Measurements from ENCODE around the gene RAN.
"Not testable (repeated sequence)": the region's sequence is repeated elsewhere in the genome, so short reads cannot be mapped to it uniquely, and the experiment has no call there.

RAN gene

DNA sequence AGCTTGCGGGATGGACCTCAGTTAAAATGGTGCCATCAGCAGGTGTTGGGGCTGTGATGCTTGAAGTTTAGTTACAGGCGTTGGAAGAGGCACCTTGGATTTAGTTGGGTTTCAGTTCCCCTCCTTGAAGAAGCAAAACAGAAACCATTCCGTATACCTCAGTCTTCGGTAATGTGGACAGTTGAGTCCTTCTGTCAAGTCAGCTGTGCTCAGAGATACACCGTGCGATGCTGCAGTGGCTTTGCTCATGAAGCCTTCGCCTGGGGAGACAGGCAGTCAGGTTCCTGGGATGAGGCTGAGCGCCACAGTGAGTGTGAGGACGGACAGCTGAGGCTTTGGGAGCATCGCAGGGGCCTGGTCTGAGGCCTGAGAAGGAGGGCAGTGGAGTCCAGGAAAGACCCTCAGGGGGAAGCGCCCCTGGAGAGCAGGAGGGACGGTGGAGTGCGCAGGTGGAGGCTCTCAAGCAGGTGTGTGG is 7.4 kb downstream of the RAN start:
- DNase-seq, result no peak

DNA sequence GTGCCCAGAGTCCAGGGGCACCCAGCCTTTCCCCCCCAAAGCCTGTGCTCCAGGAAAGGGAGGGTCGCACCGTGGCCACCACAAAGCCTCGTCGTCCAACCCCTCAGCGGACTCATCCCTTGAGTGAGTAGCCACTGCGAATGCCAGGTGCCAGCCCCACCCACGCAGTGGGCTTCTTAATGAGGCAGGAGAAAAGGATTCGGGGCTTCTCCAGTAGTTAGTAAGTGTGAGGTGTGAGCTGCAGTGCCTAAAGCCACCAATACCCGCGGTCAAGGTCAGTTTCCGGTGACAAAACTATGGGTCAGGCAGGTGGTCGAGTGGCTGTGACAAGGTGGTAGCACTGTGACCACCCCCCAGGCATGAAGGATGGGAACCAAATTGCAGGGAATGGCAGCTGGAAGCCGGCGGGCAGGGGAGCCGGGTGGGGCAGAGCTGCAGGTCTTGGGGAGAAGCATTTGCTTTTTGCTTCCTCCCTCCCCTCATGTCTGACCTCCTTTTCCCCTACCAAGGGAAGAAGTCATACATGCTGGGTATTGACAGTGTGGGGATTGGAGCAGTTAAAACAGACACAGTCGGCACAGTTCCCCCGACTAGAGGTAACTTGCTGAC is 8.0 kb downstream of the RAN start:
- DNase-seq, result no peak

DNA sequence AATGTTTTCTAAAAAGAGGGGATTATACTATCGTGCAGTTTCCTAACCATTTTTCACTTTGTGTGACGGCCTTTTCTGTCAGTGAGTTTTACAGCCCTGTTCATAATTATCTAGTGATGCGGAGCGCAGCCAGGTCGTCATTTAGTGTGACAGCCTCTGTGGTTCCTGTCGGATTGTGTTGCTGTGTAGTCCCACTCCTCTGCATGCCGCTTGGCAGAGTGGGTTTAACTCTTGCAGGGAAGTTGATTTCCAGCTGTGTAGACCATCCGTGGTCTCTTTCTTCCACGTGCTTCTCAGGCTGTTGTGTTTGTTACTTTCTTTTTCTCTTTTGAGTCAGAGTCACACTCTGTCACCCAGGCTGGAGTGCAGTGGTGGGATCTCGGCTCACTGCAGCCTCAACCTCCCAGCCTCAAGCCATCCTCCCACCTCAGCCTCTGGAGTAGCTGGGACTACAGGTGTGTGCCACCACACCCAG is 8.6 kb downstream of the RAN start:
- no peak for DNase-seq

DNA sequence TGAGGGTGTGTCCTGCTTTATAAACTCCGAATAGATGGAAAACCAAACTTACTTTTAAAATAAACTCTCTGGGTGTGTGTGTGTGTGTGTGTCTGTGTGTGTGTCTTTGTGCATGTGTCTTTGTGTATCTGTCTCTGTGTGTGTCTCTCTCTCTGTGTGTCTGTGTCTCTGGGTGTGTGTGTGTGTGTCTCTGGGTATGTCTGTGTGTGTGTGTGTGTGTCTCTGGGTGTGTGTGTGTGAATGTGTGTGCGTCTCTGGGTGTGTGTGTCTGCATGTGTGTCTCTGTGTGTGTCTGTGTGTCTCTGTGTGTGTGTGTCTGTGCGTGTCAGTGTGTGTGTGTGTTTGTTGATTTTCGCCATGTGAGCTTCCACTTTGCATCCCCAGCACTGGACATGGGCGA is 9.2 kb downstream of the RAN start:
- DNase-seq, result no peak

DNA sequence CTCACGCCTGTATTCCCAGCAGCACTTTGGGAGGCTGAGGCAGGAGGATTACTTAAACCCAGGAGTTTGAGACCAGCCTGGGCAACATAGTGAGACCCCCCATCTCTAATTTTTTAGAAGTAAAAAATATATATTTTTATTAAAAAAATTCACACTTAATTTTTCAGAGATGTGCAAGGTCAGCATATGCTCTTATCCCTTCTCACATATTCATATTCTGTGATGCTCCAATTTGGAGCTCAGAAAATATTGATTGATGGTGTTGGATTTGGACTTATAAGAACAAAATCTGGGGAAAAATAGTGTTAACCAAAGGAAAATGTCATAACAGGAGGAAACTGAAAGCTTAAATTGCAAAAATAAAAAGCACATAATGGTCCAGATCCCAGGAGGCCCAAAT is 9.7 kb downstream of the RAN start:
- DNase-seq, result no peak

DNA sequence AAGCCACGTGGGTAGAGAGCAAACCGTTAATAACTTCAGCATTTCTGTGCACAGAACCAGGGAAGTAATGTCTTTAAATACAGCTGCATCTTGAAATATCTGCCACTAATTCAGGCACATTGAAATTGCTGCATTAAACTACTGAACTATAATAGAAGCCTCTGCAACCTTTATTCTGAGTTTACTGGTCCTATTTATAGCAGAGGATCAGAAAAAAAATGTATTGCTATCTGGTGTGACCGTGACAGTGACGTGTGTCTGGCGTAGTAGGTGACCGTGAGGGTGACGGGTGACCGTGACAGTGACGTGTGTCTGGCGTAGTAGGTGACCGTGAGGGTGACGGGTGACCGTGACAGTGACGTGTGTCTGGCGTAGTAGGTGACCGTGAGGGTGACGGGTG is 15.3 kb downstream of the RAN start:
- DNase-seq, result not testable (repeated sequence)

DNA sequence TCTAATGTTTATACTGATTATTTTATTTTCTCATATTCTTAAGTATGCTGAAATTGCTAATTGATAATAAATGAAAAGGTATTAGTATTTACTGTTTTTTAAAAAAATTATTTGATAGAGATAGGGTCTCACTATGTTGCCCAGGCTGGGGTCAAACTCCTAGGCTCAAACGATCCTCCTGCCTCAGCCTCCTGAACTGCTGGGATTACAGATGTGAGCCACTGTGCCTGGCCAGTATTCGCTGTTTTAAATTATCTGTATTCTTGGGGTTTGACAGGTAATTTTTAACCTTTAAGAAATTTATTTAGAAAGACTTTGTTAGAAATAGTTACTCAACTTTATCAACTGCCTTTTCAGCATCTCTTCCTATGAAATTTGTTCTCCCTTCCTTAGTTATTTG is 32.2 kb downstream of the RAN start:
- no peak for DNase-seq

DNA sequence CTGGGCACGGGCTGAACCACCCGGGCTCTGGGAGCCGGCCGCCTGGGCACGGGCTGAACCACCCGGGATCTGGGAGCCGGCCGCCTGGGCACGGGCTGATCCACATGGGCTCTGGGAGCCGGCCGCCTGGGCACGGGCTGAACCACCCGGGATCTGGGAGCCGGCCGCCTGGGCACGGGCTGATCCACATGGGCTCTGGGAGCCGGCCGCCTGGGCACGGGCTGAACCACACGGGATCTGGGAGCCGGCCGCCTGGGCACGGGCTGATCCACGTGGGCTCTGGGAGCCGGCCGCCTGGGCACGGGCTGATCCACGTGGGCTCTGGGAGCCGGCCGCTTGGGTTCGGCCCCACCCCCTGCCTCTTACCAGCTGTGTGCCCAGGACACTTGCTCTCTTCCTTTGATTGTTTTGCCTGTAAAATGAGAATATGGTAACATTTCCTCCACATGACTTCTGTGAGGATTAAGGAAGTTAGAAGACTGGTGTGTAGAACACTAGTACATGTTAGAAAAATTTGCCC is 33.1 kb downstream of the RAN start:
- DNase-seq, result not testable (repeated sequence)

DNA sequence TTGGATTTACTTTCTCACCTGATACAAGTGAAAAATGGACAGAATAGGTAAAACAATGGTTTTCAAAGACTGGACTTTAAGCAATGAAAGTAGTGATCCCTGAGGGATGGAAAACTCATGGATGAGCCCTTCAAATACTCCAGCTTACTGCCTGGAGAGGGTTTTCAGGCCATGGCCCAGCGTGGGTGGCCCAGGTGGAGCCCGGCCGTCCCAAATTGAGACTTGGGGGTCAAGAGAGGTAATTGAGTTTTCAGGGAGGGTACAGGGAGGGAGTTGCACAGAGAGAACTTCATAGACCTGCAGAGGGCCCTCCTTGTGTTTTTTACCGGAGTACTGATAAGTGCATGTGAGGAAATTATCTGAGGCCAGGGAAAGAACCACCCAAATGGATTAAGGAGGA is 37.2 kb downstream of the RAN start:
- DNase-seq, result no peak

DNA sequence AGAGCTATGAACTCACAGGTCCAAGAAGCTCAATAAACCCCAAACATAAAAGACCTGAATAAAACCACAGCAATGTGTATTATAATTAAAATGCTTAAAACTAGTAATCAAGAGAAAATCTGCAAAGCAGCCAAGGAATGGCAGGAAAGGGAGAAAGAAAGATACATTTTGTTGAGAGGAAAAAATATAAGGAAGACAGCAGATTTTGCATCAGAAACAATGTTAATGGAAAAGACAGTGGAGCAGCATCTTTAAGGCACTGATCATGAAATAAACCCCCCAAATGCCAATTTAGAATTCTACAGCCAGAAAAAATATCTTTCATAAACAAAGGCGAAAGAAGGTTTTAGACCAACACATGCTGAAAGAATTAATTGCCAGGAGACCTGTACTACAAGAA is 39.3 kb downstream of the RAN start:
- DNase-seq, result no peak

DNA sequence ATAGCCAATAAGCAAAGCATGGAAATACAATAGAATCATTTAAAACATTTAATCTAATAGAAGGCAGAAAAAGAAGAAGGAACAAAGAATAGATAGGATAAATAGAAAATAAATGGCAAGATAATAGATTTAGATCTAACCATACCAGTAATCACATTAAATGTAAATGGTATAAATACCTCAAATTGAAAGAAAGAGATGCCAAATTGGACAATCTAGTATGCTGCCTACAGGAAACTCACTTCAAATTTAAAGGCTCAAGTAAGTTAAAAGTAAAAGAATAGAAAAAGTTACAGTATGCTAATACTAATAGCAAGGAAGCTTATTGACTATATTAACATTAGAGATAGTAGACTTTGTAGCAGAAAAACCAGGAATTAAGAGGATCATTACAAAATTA is 40.1 kb downstream of the RAN start:
- no peak for DNase-seq

DNA sequence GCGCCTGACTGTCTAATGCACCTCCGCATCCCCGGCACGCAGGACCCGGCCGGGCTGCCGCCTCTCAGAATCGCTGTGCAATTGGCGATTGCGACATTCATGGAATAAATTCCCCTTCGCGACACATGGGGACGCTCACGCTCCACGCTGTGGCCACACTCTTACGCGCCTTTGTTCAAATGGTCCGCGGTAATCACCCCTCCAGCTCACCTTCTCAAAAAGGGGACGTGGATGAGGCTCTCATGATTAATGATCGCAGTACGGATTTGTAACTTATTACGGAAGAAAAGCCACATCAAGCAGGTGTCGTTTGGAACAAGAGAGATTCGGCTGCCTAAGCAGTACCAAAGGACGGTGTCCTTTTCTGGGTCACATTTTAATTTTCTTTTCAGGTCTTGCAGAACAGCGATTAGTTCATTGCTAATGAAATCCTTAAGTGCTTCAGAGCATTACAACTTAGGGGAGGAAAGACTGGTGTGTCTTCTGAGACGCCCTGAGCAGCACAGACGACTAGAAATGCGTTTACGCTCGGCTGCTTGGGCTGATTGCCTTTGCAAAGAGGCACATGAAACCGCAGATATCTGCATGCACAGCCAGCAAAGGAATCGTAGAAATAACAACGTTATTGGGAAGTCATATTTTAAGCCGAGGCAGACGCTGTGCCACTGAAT is 44.5 kb downstream of the RAN start:
- peak; percentile 78 for DNase-seq

DNA sequence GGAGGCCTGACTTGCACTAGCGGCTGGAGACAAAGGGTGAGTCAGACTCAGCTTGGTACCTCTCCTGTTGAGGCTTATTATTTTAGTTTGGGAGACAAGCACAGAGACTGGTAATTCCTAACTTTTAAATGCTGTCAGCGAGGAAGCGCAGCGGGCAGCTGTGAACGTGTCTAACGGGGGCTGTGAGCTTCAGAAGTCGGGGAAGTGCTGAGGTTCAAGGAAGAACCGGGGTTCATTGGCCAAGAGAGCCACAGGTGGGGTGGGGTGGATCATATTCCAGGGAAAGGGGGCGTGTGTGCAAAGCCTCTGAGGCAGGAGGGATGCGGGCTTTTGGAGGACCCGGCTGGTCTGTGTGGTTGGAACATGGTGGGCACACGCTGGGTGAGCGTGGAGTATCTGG is 45.7 kb downstream of the RAN start:
- DNase-seq, result no peak

DNA sequence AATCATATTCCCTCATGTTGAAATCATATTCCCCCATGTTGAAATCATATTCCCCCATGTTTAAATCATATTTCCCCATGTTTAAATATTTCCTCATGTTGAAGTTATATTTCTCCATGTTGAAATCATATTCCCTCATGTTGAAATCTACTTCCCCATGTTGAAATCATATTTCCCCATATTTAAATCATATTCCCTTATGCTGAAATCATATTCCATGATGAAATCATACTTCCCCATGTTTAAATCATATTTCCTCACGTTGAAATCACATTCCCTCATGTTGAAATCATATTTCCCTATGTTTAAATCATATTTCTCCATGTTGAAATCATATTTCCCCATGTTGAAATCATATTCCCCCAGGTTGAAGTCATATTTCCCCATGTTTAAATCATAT is 47.2 kb downstream of the RAN start:
- DNase-seq, result no peak

DNA sequence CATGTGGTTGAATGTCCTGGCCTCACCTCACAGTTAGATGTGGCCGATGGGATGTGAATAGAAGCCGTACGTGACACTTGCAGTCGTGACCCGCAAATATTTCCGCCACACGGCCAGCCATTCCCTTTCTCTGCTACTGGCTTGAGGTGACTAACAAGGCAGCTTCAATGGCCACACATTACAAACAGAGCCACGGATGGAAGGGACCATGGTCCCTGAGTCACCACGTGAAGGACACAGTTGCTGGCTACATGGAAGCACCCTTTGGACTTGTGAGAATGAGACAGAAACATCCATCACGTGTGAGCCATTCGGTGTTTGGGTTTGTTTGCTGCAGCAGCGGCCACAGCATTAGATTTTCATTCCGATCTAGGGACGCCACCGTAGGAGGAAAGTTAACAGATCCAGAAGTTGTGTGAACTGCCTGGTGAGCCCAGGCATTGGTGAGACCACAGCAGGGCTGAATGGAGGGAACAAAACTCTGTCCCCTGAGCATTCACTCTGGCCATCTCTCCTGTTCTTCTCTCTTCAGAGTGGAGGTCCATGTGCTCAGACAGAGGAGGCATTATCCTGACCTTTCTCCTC is 48.3 kb downstream of the RAN start:
- no peak for DNase-seq

DNA sequence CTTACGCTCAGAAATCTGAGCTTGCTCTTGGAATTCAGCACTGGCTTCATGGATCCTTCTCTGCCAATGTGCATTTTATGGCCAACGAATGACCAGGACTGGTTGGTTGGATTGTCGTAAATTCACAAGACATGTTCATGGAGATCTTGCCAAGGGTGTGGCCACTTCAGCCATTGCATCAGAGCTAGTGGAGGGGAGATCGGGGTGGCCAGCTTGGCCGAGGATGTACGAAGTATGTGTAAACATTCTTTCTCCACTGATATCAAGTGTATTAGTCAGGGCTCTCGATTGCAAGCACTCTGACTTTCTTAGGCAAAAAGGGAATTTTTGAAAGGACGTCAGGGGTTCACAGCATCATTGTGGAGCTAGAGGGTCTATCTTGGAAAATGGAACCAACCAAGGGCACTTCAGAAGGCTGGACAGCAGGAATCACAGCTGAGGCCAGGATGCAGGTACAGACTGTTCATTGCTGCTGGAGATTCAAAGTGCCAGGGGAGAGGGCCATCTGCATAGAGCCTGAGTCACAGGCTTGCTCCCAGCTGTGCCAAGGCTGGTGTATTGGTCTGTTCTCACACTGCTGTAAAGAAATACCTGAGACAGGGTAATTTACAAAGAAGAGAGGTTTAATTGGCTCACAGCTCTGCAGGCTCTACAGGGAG is 49.0 kb downstream of the RAN start:
- DNase-seq, result peak; percentile 53

DNA sequence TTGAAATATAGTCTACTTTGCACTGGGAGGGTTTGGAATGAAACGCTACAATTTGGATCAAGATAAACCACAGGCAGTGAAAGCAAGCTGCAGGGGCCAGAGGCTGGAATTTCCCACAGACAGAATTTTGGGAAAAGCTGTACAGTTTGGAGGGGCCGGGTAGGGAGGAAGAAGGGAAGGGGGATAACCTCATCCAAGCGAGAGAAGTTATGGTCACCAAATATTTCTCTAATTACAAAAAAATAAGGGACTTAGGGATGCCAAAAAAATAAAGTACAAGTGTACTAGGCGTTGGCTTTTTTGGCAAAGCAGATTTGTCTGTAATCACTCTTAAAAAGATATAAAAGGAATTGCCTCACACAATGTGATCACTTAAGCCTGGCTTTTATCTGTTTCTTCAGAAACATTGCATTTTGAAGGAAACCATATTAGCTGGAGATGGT is 50.7 kb downstream of the RAN start:
- DNase-seq, result peak; percentile 64

DNA sequence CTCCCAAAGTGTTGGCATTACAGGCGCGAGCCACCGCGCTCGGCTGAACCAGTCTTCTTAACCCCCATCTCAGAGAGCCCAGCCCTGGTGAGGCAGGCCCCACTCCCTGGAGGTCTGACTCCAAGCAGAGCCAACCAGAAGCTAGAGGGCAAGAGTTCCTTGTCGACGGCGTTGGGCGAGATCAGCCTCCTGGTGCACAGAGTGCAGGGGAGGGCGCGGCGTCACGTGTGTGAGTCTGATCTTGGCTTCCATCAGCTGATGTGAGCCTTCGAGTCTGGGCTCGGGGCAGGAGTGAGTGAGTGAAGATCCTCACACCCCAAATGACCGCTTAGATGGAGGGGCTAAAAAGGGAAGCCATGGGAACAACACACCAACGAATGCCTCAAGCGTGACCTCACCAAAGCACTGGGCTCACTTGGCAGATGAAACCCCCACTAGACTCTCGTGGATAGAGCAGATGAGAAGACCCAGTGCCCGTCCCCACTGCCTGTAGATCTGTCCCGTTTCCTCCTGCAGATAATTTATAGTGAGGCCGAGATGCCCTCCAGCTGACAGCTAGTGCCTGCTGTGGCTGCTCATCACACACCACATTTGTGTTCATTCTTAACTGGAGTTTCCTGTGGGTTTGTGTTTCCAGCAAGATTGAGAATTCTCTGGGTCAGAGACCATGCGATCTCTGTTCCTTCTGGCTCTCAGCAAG is 53.2 kb downstream of the RAN start:
- no peak for DNase-seq

DNA sequence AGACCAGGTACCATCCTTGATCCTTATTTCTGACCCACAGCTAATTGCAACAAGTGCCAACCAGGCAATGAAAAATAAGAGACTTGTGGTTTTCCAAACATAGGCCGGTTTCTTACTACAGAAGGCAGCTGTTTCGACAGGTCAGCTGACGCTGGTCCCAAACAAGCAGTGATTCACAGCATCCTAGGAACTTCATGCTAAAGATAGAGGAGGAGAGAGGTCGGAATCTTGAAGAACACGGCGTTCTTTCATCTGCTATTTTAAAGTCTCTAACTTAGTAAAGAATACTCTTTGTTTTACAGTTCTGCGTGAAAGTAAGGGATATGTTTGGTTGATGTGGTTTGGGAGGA is 53.8 kb downstream of the RAN start:
- DNase-seq, result no peak

Data from femur (tissue), 1 donor.